Activated naive CD4-positive, alpha-beta T cell treated with anti-CD3 and anti-CD28 coated beads, Interleukin-2, amount 50 U/mL, for 16 hours (primary cell): ENCODE results near the gene RNF145.
A peak's percentile ranks its signal among the peaks of the same experiment; 100 is the strongest.
"Not testable (repeated sequence)": the region's sequence is repeated elsewhere in the genome, so short reads cannot be mapped to it uniquely, and the experiment has no call there.

Source experiments
- DNase-seq: peaks from one replicate; pipeline ENCODE4 v3.0.0-alpha.2; 2020

The RNF145 gene

DNA sequence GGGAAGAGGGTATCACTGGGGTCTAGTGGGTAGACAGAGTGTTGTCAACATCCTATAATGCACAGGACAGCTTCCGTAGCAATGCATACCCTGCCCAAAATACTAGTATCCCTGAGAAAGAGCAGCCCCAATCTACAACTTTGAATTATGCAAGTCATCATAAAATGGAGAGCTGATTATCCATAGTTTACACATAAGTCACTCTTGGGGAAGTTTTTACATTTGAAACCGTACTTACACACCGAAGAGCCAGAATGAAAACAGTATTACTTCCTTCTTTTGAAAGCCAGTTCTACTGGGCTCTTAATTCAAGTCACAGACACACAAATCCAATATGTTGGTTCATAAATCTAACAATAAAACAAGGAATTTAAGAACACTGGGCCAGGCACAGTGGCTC lies 21.6 kb downstream of the RNF145 start:
- DNase-seq, result no peak

- DNase-seq, result no peak
Observed at GRCh38 chr5:159186319-159186718, 23.0 kb downstream of the RNF145 start.

DNA sequence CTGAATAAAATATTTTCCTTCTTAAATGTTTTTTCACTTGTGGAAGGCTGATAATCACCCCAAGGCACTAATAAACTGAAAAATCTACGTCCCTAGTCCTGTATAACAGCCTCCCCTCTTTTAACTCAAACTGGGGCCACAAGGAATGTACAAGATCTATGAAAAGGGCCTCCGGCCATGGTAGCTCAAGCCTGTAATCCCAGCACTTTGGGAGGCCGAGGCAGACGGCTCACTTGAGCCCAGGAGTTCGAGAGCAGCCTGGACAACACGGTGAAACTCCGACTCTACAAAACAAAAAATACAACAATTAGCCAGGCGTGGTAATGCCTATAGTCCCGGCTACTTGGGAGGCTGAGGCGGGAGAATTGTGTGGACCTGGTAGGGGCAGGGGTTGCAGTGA lies 23.6 kb downstream of the RNF145 start:
- DNase-seq, result no peak

DNA sequence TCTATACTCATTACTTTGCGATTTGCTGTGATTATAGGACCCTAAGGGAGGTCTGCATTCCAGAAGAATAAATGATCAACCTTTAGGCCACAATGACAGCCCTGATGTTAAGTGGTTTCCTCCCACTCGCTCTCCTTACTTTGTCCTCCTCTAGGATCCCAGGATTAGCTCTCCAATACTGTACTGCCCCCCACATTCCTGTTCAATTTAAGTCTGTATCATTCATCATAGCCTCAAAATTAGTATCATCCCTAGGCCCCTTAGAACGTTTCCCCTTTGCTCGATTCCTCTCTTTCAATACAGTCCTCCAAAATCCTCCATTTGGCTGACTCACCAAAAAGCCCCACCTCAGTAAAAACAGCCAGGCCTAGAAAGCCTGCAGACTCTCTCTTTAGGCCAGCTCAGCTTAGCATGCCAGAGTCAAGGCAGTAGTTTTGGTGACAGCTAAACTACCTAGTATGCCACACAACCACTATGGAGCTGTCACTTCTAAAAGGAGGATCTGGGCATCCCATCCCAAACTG lies 24.4 kb downstream of the RNF145 start:
- DNase-seq, result peak; percentile 48

DNA sequence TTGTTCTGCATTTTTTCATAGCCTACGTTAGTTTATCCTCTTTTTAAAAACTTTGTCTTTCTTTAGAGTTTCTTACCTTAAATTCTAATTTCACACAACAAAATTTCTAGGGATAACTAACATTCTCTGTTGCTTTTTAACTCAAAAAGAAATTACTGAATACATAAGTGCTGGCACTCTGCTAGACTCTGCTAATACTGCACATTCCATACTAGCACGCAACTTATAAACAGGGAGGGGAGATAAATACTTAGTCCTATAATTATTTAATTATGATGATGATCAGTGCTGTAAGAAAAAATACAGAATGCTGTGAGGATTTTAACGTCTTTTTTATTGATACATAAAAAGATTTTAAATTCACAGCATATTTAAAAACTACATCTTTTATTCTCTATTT lies 25.1 kb downstream of the RNF145 start:
- DNase-seq, result no peak

DNA sequence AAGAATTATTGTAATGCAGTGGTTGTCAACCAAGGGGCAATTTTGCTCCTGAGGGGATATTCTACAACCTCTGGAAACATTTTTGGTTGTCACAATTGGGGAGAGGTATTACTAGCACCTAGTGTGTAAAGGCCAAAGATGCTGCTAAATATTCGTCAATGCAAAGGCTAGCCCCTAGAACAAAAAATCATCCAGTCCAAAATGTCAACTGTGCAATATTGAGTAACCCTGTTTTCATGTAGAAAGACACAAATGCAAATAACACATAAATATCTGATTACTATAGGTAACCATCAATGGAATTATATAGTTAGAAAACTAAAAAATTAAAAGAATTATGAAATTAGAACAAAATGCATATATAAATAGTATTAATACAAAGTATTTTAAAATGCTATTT lies 26.1 kb downstream of the RNF145 start:
- no peak for DNase-seq

- DNase-seq, result no peak
Observed at GRCh38 chr5:159182691-159183090, 26.7 kb downstream of the RNF145 start.

- DNase-seq, result no peak
Observed at GRCh38 chr5:159181651-159182050, 27.7 kb downstream of the RNF145 start.

GRCh38 chr5:159181152-159181551 lies 28.2 kb downstream of the RNF145 start:
- no peak for DNase-seq

DNA sequence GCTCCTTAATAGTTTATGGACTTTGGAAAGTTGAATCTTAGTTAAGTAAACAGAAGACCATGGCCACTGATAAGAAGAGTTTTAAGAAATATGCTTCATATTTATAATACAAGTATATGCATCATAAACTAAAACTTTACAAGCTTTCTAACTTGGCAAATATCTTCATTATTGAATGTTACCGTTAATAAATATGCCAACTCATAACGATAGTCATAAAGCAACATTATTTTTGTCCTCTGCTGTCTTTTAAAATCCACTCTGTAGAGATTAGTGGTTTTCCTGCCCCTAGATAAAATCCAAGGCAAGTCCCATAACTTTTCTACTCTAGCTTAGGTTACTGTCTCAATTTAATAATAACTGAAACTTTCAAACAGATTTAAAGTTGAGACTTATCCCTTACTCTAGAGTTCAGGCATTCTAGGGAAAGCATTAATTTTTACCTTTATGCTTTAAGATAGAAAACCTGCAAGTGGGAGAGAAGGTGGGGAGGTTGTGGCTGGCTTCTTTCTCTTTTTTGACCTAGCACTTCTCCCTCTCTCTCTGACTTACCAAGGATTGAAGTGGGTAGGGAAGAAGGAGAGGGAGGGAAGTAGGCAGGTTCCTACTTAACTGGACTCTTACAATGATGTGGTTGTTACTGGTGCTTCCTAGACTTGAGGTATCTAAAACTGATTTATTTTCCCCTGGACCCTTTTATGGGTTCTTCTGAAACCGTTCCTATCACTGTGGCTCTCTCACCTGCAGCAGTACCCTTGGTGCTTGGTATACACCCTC lies 29.6 kb downstream of the RNF145 start:
- no peak for DNase-seq

GRCh38 chr5:159178978-159179377 lies 30.4 kb downstream of the RNF145 start:
- peak; percentile 37 for DNase-seq

- DNase-seq, result no peak
Observed at GRCh38 chr5:159175547-159175946, 33.8 kb downstream of the RNF145 start.

- no peak for DNase-seq
Observed at GRCh38 chr5:159174511-159175168, 34.7 kb downstream of the RNF145 start.

GRCh38 chr5:159171274-159171673 lies 38.1 kb downstream of the RNF145 start:
- DNase-seq, result no peak

DNA sequence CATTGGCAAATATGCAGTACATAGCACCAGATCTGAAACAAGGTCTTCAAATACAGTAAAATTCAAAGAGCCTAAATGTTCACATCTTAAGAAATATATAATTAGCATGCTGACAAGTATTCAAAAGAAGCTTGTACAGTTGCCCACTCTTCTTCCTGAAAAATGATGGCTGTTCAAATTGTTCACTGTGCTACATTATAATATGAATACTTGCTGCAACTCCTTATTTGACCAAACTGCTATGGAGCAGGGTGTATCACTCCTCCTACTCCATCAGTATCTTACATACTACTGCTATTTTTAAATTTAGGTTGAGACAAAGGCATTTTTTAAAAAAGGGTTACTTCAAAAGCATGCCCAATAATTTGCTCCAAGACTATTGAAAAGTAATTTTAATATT lies 39.3 kb downstream of the RNF145 start:
- DNase-seq, result no peak

- no peak for DNase-seq
Observed at GRCh38 chr5:159166416-159166815, 42.9 kb downstream of the RNF145 start.

DNA sequence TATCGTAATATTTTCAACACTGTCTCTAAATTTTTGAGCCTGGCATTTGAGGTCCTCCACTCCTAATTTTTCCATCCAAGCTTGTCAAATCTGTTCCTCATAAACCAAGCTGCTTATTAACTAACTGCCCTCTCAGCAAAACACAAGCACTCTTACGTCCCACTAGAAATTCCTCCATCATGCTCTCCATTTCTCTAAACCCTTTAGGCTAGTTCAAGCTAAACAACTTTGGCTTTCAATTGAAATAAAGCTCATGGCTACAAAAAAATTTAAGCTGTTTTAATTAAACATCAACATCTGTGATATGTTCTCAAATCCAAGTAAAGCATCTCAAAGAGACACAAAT lies 45.7 kb downstream of the RNF145 start:
- DNase-seq, result no peak

DNA sequence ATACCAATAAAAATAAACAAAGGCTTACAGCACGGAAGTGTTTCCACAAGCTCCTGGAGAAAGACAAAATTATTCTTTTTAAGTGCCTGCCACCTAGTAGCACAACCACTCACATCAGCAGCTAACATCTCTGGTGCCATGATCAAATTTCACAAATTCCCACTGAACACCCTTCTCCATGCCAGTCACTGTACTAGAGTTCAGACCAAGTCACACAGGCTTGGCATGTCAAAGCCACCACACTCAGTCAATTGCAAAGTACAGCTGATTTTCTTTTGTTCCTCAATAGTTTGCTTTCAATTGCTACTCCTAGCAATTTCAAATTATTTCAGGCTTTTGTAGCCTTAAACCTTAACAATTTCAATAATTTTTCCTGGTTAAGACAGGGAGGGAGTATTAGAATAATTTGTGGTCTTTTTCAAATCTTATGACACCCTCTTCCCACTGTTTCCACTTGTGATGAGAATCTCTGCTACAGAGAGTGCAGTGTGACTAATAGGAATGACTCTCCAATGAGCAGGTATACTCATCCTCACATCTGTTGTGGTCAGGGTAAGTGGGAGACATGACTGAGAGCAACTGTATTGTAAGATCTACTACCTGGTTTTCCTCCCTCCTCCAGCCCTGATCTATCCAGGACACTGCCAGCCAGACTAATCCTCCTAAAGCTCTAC lies 46.2 kb downstream of the RNF145 start:
- DNase-seq, result no peak

DNA sequence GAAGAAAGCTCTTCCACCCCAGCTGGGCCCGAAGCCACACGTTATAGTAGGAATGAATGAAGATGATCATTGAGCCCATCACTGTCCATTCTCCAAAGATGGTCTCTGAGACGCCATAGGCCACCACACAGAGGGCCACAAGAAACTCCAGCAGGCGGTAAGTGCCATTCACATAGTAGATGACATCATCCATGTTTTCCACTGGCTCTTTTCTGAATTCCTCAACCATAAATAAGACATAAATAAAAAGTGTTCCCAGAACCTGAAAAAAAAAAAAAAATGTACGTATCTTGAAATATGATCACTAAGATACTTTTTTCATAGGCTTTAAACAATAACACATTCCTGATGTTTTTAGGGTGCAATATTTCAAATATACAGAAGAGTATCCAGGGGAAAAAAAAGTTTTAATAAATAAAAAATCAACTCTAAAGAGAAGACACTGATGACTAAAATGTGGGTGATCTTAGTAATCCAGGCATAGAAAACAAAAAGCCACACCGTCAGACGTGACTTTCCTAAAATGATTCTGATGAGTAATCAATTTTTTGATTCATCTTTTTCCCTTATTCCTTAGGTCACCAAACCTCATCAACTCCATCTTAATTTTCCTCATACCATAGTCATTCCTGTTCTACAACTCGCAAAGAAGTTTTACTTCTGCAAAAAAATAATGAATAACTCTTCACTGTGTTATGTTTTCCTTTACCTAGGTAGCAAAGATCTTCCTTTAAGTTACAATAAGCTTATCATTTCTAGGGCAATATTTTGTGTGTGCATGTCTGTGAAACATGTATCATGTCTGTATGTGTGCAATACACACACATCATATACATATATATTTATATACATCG lies 47.8 kb downstream of the RNF145 start:
- DNase-seq, result no peak

- DNase-seq, result not testable (repeated sequence)
Observed at GRCh38 chr5:159158553-159159091, 50.7 kb downstream of the RNF145 start.

DNA sequence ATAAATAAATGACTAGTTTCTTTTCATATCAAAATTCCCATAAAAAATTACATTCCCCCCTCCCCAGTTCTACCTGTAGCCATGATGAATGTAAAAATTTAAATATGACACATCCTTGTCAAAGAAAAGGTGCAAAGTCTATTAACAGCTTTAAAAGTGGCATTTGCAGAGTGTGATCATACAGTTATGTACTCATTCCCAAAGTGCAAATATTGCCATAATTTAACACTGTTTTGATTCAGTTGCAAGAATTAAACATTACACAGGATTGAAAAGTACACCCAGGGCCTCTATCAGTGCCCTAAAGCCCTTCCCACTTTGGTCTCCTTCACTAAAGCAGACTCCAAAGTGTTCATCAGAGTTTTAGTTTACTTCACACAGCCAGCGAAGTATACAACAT lies 51.8 kb downstream of the RNF145 start:
- DNase-seq, result no peak

GRCh38 chr5:159156426-159157238 lies 52.7 kb downstream of the RNF145 start:
- DNase-seq, result no peak
